ENCODE results near the gene TEX30.
A peak's percentile ranks its signal among the peaks of the same experiment; 100 is the strongest.

The TEX30 gene

GRCh38 chr13:102773441-102774213 lies at the start of gene TEX30:
TEX30 (minus strand) TSS chr13:102773786; CDS start chr13:102770026, 3,760 bp downstream.
- no peaks in the 10 kb centered on the region for H3K27me3 Mint-ChIP-seq
- no peaks in the 10 kb centered on the region for H3K9me3 Mint-ChIP-seq
- H3K4me1 Mint-ChIP-seq, result peaks cover 30% of the 10 kb centered on the region
- peak within 1 kb of the TSS; percentile 85 for H3K27ac Mint-ChIP-seq
- H3K36me3 Mint-ChIP-seq, result no peaks in the 10 kb centered on the region
- peak within 1 kb of the TSS; percentile 80 for H3K4me3 Mint-ChIP-seq
- peak; percentile 98 for ATAC-seq

- H3K36me3 Mint-ChIP-seq, result peaks cover 17% of the 10 kb centered on the region
These were observed 44.3 kb upstream of the TEX30 start for GRCh38 chr13:102817907-102818306.

GRCh38 chr13:102817241-102817640 lies 43.7 kb upstream of the TEX30 start:
- no peak overlapping the region for H3K27ac Mint-ChIP-seq
- H3K9me3 Mint-ChIP-seq, result peaks cover under 1% of the 10 kb centered on the region
- peaks cover 14% of the 10 kb centered on the region for H3K36me3 Mint-ChIP-seq
- no peak overlapping the region for H3K4me3 Mint-ChIP-seq
- ATAC-seq, result no peak
- H3K4me1 Mint-ChIP-seq, result peaks cover 7% of the 10 kb centered on the region
- H3K27me3 Mint-ChIP-seq, result no peaks in the 10 kb centered on the region

More at GRCh38 chr13:102817907-102818306, 44.3 kb upstream of the TEX30 start:
- no peaks in the 10 kb centered on the region for H3K27me3 Mint-ChIP-seq
- H3K4me1 Mint-ChIP-seq, result peaks cover 7% of the 10 kb centered on the region
- no peak overlapping the region for H3K4me3 Mint-ChIP-seq
- H3K27ac Mint-ChIP-seq, result no peak overlapping the region
- ATAC-seq, result no peak
- H3K9me3 Mint-ChIP-seq, result no peaks in the 10 kb centered on the region

- peaks cover 7% of the 10 kb centered on the region for H3K4me1 Mint-ChIP-seq
- H3K9me3 Mint-ChIP-seq, result peaks cover 5% of the 10 kb centered on the region
These were observed 43.1 kb upstream of the TEX30 start for GRCh38 chr13:102816708-102817107.

GRCh38 chr13:102815788-102816187 lies 42.2 kb upstream of the TEX30 start:
- no peak overlapping the region for H3K27ac Mint-ChIP-seq
- H3K27me3 Mint-ChIP-seq, result no peaks in the 10 kb centered on the region
- ATAC-seq, result no peak
- peaks cover 7% of the 10 kb centered on the region for H3K4me1 Mint-ChIP-seq
- H3K4me3 Mint-ChIP-seq, result no peak overlapping the region
- peaks cover 5% of the 10 kb centered on the region for H3K9me3 Mint-ChIP-seq
- peaks cover 15% of the 10 kb centered on the region for H3K36me3 Mint-ChIP-seq

More at GRCh38 chr13:102816708-102817107, 43.1 kb upstream of the TEX30 start:
- Mint-ChIP-seq H3K4me3 (no peak overlapping the region), H3K27me3 (no peaks in the 10 kb centered on the region), H3K27ac (no peak overlapping the region), H3K36me3 (peaks cover 14% of the 10 kb centered on the region)
- ATAC-seq, result no peak

GRCh38 chr13:102814793-102815192 lies 41.2 kb upstream of the TEX30 start:
- Mint-ChIP-seq H3K36me3 (peaks cover 15% of the 10 kb centered on the region), H3K27ac (no peak overlapping the region), H3K9me3 (peaks cover 5% of the 10 kb centered on the region), H3K27me3 (no peaks in the 10 kb centered on the region), H3K4me3 (no peak overlapping the region), H3K4me1 (peaks cover 7% of the 10 kb centered on the region)
- no peak for ATAC-seq

GRCh38 chr13:102814025-102814607 lies 40.5 kb upstream of the TEX30 start:
- peaks cover 16% of the 10 kb centered on the region for H3K36me3 Mint-ChIP-seq
- ATAC-seq, result no peak
- peaks cover 7% of the 10 kb centered on the region for H3K4me1 Mint-ChIP-seq
- H3K27me3 Mint-ChIP-seq, result no peaks in the 10 kb centered on the region
- no peak overlapping the region for H3K4me3 Mint-ChIP-seq
- H3K27ac Mint-ChIP-seq, result no peak overlapping the region
- H3K9me3 Mint-ChIP-seq, result peaks cover 5% of the 10 kb centered on the region

GRCh38 chr13:102812611-102813287 lies 39.2 kb upstream of the TEX30 start:
- Mint-ChIP-seq H3K36me3 (peaks cover 16% of the 10 kb centered on the region), H3K4me3 (no peak overlapping the region), H3K27ac (no peak overlapping the region), H3K4me1 (peaks cover 7% of the 10 kb centered on the region), H3K27me3 (no peaks in the 10 kb centered on the region), H3K9me3 (peaks cover 5% of the 10 kb centered on the region)
- no peak for ATAC-seq

GRCh38 chr13:102807699-102808098 lies 34.1 kb upstream of the TEX30 start:
- ATAC-seq, result no peak
- peaks cover 16% of the 10 kb centered on the region for H3K36me3 Mint-ChIP-seq

GRCh38 chr13:102805680-102806079 lies 32.1 kb upstream of the TEX30 start:
- H3K27me3 Mint-ChIP-seq, result no peaks in the 10 kb centered on the region
- H3K4me1 Mint-ChIP-seq, result peaks cover 7% of the 10 kb centered on the region
- H3K4me3 Mint-ChIP-seq, result no peak overlapping the region
- peaks cover 6% of the 10 kb centered on the region for H3K36me3 Mint-ChIP-seq
- no peaks in the 10 kb centered on the region for H3K9me3 Mint-ChIP-seq
- ATAC-seq, result no peak
- H3K27ac Mint-ChIP-seq, result no peak overlapping the region

More at GRCh38 chr13:102807699-102808098, 34.1 kb upstream of the TEX30 start:
- H3K4me1 Mint-ChIP-seq, result no peaks in the 10 kb centered on the region
- H3K27ac Mint-ChIP-seq, result no peak overlapping the region
- H3K27me3 Mint-ChIP-seq, result no peaks in the 10 kb centered on the region
- no peak overlapping the region for H3K4me3 Mint-ChIP-seq
- H3K9me3 Mint-ChIP-seq, result peaks cover 5% of the 10 kb centered on the region

- peak; percentile 92 for ATAC-seq
- Mint-ChIP-seq H3K27me3 (peaks cover 20% of the 10 kb centered on the region), H3K4me1 (peaks cover 24% of the 10 kb centered on the region), H3K9me3 (no peaks in the 10 kb centered on the region), H3K27ac (peak overlapping the region; percentile 71), H3K36me3 (no peaks in the 10 kb centered on the region), H3K4me3 (peak overlapping the region; percentile 87)
These were observed 26.8 kb upstream of the TEX30 start for GRCh38 chr13:102800145-102801041.

GRCh38 chr13:102799426-102800144 lies 26.0 kb upstream of the TEX30 start:
- Mint-ChIP-seq H3K4me1 (peaks cover 24% of the 10 kb centered on the region), H3K36me3 (no peaks in the 10 kb centered on the region), H3K27ac (peak overlapping the region; percentile 71), H3K27me3 (peaks cover 20% of the 10 kb centered on the region), H3K4me3 (peak overlapping the region; percentile 87), H3K9me3 (no peaks in the 10 kb centered on the region)
- peak; percentile 10 for ATAC-seq

- H3K27me3 Mint-ChIP-seq, result peaks cover 20% of the 10 kb centered on the region
- H3K27ac Mint-ChIP-seq, result peak within 1 kb of the TSS; percentile 71
- ATAC-seq, result peak; percentile 84
- peaks cover 24% of the 10 kb centered on the region for H3K4me1 Mint-ChIP-seq
- no peaks in the 10 kb centered on the region for H3K36me3 Mint-ChIP-seq
- no peaks in the 10 kb centered on the region for H3K9me3 Mint-ChIP-seq
- H3K4me3 Mint-ChIP-seq, result peak within 1 kb of the TSS; percentile 87
These were observed 25.2 kb upstream of the TEX30 start, which contains the start of the genes BIVM and POGLUT2 for GRCh38 chr13:102798581-102799425. BIVM (plus strand) TSS chr13:102799119; CDS start chr13:102807268, 8,149 bp downstream. POGLUT2 (minus strand) TSS chr13:102798976; CDS start chr13:102798670, 306 bp downstream.
